ENCODE results near the gene PID1. TPM values are rescaled to one million over a fixed set of nuclear protein-coding genes. Genes with fewer than 3 reads are reported as not detected.

Gene PID1
- total RNA-seq, 1 donor from 2014 or later, result not detected

DNA sequence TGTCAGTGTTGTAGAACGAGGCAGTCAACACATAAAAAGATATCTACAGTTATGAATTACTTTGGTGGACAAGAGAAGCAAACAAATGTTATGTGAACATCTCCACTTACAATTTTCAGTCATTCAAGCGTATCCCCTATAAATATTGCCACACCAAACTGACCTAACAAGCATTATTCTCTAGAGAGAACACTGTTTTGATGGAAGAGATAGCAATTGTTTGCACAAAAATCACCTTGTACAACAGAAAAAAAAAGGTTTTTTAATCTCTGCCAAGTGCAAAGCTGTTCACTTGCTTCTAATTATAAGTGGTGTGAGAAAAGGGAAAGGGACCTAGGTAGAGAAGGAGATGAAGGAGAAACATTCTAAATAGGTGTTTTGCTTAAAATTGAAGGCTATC lies 33.8 kb downstream of the PID1 start:
- intact Hi-C loops (cut with micrococcal nuclease), result no loop called here
- ChIA-PET POLR2A (no interaction called here), CTCF (no interaction called here)
- DNase-seq (no peak), ATAC-seq (ENCODE audit: low read depth) (no peak)
- H3K27ac Mint-ChIP-seq, result no peak overlapping the region
- no peaks in the 10 kb centered on the region for H3K4me1 Mint-ChIP-seq
- H3K9me3 Mint-ChIP-seq, result peaks cover 15% of the 10 kb centered on the region
- no peak overlapping the region for H3K4me3 Mint-ChIP-seq
- TF ChIP-seq, protein P1, sequence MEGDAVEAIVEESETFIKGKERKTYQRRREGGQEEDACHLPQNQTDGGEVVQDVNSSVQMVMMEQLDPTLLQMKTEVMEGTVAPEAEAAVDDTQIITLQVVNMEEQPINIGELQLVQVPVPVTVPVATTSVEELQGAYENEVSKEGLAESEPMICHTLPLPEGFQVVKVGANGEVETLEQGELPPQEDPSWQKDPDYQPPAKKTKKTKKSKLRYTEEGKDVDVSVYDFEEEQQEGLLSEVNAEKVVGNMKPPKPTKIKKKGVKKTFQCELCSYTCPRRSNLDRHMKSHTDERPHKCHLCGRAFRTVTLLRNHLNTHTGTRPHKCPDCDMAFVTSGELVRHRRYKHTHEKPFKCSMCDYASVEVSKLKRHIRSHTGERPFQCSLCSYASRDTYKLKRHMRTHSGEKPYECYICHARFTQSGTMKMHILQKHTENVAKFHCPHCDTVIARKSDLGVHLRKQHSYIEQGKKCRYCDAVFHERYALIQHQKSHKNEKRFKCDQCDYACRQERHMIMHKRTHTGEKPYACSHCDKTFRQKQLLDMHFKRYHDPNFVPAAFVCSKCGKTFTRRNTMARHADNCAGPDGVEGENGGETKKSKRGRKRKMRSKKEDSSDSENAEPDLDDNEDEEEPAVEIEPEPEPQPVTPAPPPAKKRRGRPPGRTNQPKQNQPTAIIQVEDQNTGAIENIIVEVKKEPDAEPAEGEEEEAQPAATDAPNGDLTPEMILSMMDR (IDR thresholded peaks at IDR 0.05), result no peak
- no peaks in the 10 kb centered on the region for H3K27me3 Mint-ChIP-seq
- H3K36me3 Mint-ChIP-seq (ENCODE audit: low read depth), result no peaks in the 10 kb centered on the region

DNA sequence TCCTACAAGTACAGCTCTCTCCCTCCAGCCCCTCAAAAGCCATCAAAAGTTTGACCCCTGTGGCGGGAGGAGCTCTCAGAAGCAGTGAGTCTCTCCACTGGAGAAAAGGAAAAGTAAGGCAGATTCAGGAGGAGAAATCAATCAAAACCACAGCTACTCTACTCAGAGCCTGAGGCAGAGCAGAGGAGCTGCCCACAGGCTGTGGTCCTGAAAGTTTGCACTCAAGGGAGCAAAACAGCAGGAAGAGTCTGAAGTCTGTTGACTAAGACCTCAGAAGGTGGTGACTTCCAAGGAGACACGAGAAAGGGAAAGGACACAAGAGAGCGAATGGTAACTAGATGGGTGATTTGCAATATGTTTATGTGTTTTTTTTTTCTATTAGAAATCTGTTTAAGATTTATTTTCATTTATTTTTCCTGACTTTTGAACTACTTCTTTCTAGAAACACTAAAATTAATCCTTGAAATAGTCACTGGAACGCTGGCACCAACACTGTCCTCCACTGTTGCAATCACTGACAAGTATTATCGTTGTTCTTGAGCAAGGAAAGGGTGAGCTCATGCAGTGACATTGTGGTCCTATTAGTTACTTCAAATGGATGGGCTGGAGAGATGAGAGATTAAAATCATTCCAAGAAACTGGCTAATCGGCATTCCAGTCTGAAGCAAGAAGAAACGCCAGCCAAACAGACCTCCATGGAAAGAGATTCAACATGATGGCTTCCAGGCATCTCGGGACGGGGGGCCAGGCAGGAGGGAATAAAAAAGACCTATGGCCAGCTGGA lies 35.8 kb downstream of the PID1 start:
- H3K4me3 Mint-ChIP-seq, result no peak overlapping the region
- H3K27ac Mint-ChIP-seq, result no peak overlapping the region
- ChIA-PET CTCF (no interaction called here), POLR2A (no interaction called here)
- no peaks in the 10 kb centered on the region for H3K27me3 Mint-ChIP-seq
- no peaks in the 10 kb centered on the region for H3K4me1 Mint-ChIP-seq
- no peaks in the 10 kb centered on the region for H3K36me3 Mint-ChIP-seq (ENCODE audit: low read depth)
- H3K9me3 Mint-ChIP-seq, result peaks cover 3% of the 10 kb centered on the region
- intact Hi-C loops (cut with micrococcal nuclease), result no loop called here
- ATAC-seq (ENCODE audit: low read depth), result no peak
- DNase-seq, result no peak
- TF ChIP-seq, protein P1 (IDR thresholded peaks at IDR 0.05), result no peak

DNA sequence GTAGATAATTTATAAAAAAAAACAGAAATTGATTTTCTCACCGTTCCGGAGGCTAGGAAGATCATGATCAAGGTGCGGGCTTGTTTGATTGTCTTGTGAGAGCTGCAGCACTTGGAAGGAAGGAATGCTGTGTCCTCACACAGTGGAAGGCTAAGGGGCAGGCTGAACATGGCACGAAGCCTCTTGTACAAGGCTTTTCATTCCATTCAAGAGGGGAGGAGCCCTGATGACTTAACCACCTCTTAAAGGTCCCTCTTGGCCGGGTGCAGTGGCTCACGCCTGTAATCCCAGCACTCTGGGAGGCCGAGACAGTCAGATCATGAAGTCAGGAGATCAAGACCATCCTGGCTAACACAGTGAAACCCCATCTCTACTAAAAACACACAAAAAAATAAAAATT lies 39.2 kb downstream of the PID1 start:
- Mint-ChIP-seq H3K27me3 (no peaks in the 10 kb centered on the region), H3K36me3 (ENCODE audit: low read depth) (no peaks in the 10 kb centered on the region), H3K4me1 (no peaks in the 10 kb centered on the region), H3K9me3 (no peaks in the 10 kb centered on the region), H3K4me3 (no peak overlapping the region), H3K27ac (no peak overlapping the region)
- ChIA-PET POLR2A (no interaction called here), CTCF (no interaction called here)
- intact Hi-C loops (cut with micrococcal nuclease), result no loop called here
- TF ChIP-seq, protein P1 (IDR thresholded peaks at IDR 0.05), result no peak
- no peak for DNase-seq
- ATAC-seq (ENCODE audit: low read depth), result no peak

DNA sequence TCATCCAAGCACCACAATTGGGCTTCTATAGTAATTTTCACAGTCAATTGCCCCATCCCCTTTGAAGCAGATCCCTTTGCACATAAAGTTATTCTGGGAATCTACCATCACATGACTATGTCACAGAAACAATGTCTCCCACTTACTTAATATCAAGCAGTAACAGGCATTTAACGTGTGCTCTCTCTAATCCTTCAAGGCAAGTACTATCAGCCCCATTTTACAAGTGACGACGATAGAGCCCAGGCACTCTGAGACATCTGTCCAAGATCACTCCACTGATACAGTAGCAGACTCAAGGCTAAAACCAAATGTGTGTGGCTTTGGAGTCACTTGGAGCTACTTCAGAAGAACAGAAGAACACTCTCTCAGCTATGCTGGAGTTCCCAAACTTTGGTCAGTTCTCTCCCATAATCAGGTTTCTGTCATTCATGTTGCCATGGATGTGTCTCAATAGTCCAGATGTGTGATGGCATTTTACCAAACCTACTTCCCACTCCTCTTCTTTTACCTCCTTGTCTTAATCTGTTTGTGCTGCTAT lies 39.7 kb downstream of the PID1 start:
- no peaks in the 10 kb centered on the region for H3K9me3 Mint-ChIP-seq

DNA sequence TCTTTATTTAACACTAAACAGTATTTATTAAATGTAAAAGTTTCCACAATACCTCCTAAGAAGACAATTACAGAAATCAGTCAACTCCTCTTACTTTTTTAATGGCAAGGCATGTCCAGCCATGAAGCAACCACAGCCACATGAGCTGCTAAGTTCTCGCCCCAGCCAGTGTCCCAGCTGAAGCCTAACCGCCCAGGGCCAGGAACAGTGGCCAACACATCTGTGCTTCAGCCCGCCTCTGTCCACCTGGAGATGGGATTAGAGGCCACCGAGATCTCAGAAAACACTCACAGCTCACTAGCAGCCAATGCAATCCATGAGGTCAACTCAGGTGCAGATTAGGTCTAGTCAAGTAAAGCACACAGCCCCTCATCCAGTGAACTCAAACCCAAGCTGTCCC lies 40.2 kb downstream of the PID1 start:
- ChIA-PET CTCF (no interaction called here), POLR2A (no interaction called here)
- Mint-ChIP-seq H3K9me3 (no peaks in the 10 kb centered on the region), H3K27me3 (no peaks in the 10 kb centered on the region), H3K27ac (no peak overlapping the region), H3K4me1 (no peaks in the 10 kb centered on the region), H3K36me3 (ENCODE audit: low read depth) (no peaks in the 10 kb centered on the region), H3K4me3 (no peak overlapping the region)
- TF ChIP-seq, protein P1 (IDR thresholded peaks at IDR 0.05), result no peak
- no peak for ATAC-seq (ENCODE audit: low read depth)
- intact Hi-C loops (cut with micrococcal nuclease), result no loop called here
- DNase-seq, result no peak

More for the DNA sequence above, 39.7 kb downstream of the PID1 start:
- DNase-seq (no peak), ATAC-seq (ENCODE audit: low read depth) (no peak)
- TF ChIP-seq, protein P1 (IDR thresholded peaks at IDR 0.05), result no peak
- Mint-ChIP-seq H3K27ac (no peak overlapping the region), H3K27me3 (no peaks in the 10 kb centered on the region), H3K36me3 (ENCODE audit: low read depth) (no peaks in the 10 kb centered on the region), H3K4me3 (no peak overlapping the region), H3K4me1 (no peaks in the 10 kb centered on the region)
- ChIA-PET CTCF (no interaction called here), POLR2A (no interaction called here)
- intact Hi-C loops (cut with micrococcal nuclease), result no loop called here

Measured in activated B cell treated with CpG ODN at 0.5 μM for 24 hours (primary cell).